Right lobe of liver (tissue), 6 donors: ENCODE data around the gene FAM117B. TPM values are rescaled to one million over a fixed set of nuclear protein-coding genes. Genes with fewer than 3 reads are reported as not detected.

Source experiments
- ATAC-seq, 4 donors: fragments of 200-7000 bp; cut with Tn5 transposase; one replicate each; pipeline ENCODE4 v1.9.1; 2020; ENCODE audit warnings: mild to moderate bottlenecking in 4 of 4, moderate library complexity in 4 of 4
- DNase-seq, 3 donors: peaks; one replicate each; pipeline ENCODE4 v3.0.0-alpha.2; 2020
- H3K27ac ChIP-seq, 3 donors: fragments of 200-600 bp; one replicate each; pipeline ENCODE4 v1.8.0; 2022
- H3K27me3 ChIP-seq, 2 donors: fragments of 200-600 bp; one replicate each; pipeline ENCODE4 v1.8.0; 2022
- H3K36me3 ChIP-seq, 4 donors: fragments of 200-600 bp; sonication (generic) in 1 of 4; one replicate each; pipeline versions ENCODE4 v1.5.1 to v1.8.0; 2017 to 2022; ENCODE audit warnings: control low read depth in 1 of 4
- H3K4me1 ChIP-seq, 4 donors: fragments of 200-600 bp; sonication (generic) in 1 of 4; one replicate each; pipeline versions ENCODE4 v1.5.1 to v1.8.0; 2017 to 2022; ENCODE audit warnings: control low read depth in 1 of 4
- H3K4me3 ChIP-seq, 3 donors: fragments of 200-600 bp; one replicate each; pipeline ENCODE4 v1.8.0; 2022
- H3K9me3 ChIP-seq, 4 donors: fragments of 200-600 bp; sonication (generic) in 1 of 4; one replicate each; pipeline versions ENCODE4 v1.5.1 to v1.8.0; 2017 to 2022; ENCODE audit warnings: control low read depth in 1 of 4
- CTCF ChIP-seq, 4 donors: fragments of 200-600 bp in 3 of 4; fragments of 450-650 bp in 1 of 4; IDR thresholded peaks; one replicate each; pipeline versions ENCODE4 v1.5.1 to v1.8.0; 2016 to 2022; ENCODE audit warnings: antibody characterized with exemption in 4 of 4, mild to moderate bottlenecking in 2 of 4
- POLR2A ChIP-seq: fragments of 450-650 bp; IDR thresholded peaks from one replicate; pipeline ENCODE4 v1.6.1; 2017; ENCODE audit warnings: antibody characterized with exemption, mild to moderate bottlenecking
- WGBS: methylation state at CpG from one replicate; pipeline ENCODE4 v1.1.6; 2018; ENCODE audit warnings: low coverage, low lambda C conversion rate; ENCODE audit not compliant: insufficient coverage; ENCODE audit errors: missing lambda C conversion rate; 5-methylcytosine and 5-hydroxymethylcytosine counted together
- intact Hi-C, 2 donors: fragments of 100-400 bp; cut with DNase I; formaldehyde crosslinking; loops; one replicate each; pipeline versions ENCODE4 v1.11.2 to v1.14.1; 2022
- total RNA-seq, 6 experiments: library from RNA; depleted of rRNA in 2 of 6; stranded (reverse); fragments of >200 nt in 2 of 6; fragmentation: NEBNext Ultra II Directional in 3 of 6; extraction: Animal tissue kit (Norgen Biotek cat#: 25700) in 3 of 6; gene quantifications; one replicate each; pipeline versions ENCODE4 v1.1.0 to v1.2.4, GENCODE V29; 2016 to 2023
- donor health status: DM: no; HTN: yes; CAD: no.
- donor health status: DM: no; HTN: no; CAD: no.
- donor health status: DM: no; HTN: no; CAD: no.
- donor health status: DM: no; HTN: yes; CAD: no.
- donor health status: DM: no; HTN: yes; CAD: no.

Gene FAM117B
- total RNA-seq, 6 experiments from 2014 or later, result 1.8 to 2.8 (median 2.3) TPM

- intact Hi-C loops, result no loop called here
- Histone ChIP-seq H3K36me3 (peaks cover 0 to 2% (median 0%) of the 10 kb centered on the region in 4 donors), H3K27ac (no peak overlapping the region), H3K27me3 (no peaks in the 10 kb centered on the region), H3K4me1 (peaks cover 0 to 4% (median 0%) of the 10 kb centered on the region in 4 donors), H3K9me3 (peaks cover 0 to 5% (median 0%) of the 10 kb centered on the region in 4 donors), H3K4me3 (no peak overlapping the region)
- WGBS, result 100% methylated on average over 7 of the region's 12 CpGs
- no peak for TF ChIP-seq POLR2A
- TF ChIP-seq CTCF (IDR thresholded peaks at IDR 0.05), result no peak
- ATAC-seq (no peak), DNase-seq (no peak)
Observed at GRCh38 chr2:202682274-202682673, 47.5 kb downstream of the FAM117B start.

- TF ChIP-seq CTCF (IDR thresholded peaks at IDR 0.05) (no peak), POLR2A (no peak)
- peak in 1 of 3 donors; percentile 33 for DNase-seq
- Histone ChIP-seq H3K4me3 (no peak overlapping the region), H3K36me3 (no peaks in the 10 kb centered on the region), H3K9me3 (no peaks in the 10 kb centered on the region), H3K27me3 (no peaks in the 10 kb centered on the region), H3K27ac (peak overlapping the region; percentile 7 to 31 (median 10)), H3K4me1 (peaks cover 0 to 17% (median under 1%) of the 10 kb centered on the region in 4 donors)
- 31% methylated on average over 3 of the region's 3 CpGs for WGBS
- peak; percentile 71 to 98 (median 94) for ATAC-seq
- intact Hi-C loops, result no loop called here
Observed at GRCh38 chr2:202687276-202687675, 52.5 kb downstream of the FAM117B start.

- H3K4me1 ChIP-seq, result peaks cover 0 to 17% (median 1%) of the 10 kb centered on the region in 4 donors
- H3K27me3 ChIP-seq, result no peaks in the 10 kb centered on the region
- DNase-seq, result no peak
- H3K9me3 ChIP-seq, result no peaks in the 10 kb centered on the region
- no peak for TF ChIP-seq POLR2A
- H3K4me3 ChIP-seq, result no peak overlapping the region
- H3K36me3 ChIP-seq, result no peaks in the 10 kb centered on the region
- no peak for ATAC-seq
- intact Hi-C loops, result no loop called here
- no peak overlapping the region for H3K27ac ChIP-seq
- WGBS, result 90% methylated on average over 1 of the region's 2 CpGs
Observed at GRCh38 chr2:202689459-202689858, 54.7 kb downstream of the FAM117B start.

- Histone ChIP-seq H3K27ac (no peak overlapping the region), H3K4me1 (peaks cover 0 to 17% (median 1%) of the 10 kb centered on the region in 4 donors), H3K9me3 (no peaks in the 10 kb centered on the region), H3K36me3 (no peaks in the 10 kb centered on the region), H3K4me3 (no peak overlapping the region), H3K27me3 (no peaks in the 10 kb centered on the region)
- DNase-seq (no peak), ATAC-seq (no peak)
- no peak for TF ChIP-seq POLR2A
- intact Hi-C loops, result no loop called here
- 100% methylated on average over 2 of the region's 2 CpGs for WGBS
Observed at GRCh38 chr2:202689898-202690297, 55.1 kb downstream of the FAM117B start.

- 76% methylated on average over 3 of the region's 3 CpGs for WGBS
Observed at GRCh38 chr2:202690321-202690900, 55.6 kb downstream of the FAM117B start.

More at GRCh38 chr2:202690321-202690900, 55.6 kb downstream of the FAM117B start:
- intact Hi-C loops, result no loop called here
- Histone ChIP-seq H3K27me3 (no peaks in the 10 kb centered on the region), H3K4me1 (peaks cover 0 to 17% (median 1%) of the 10 kb centered on the region in 4 donors), H3K4me3 (no peak overlapping the region), H3K36me3 (no peaks in the 10 kb centered on the region), H3K9me3 (no peaks in the 10 kb centered on the region), H3K27ac (no peak overlapping the region)
- TF ChIP-seq POLR2A (no peak), CTCF (IDR thresholded peaks at IDR 0.05) (no peak)
- ATAC-seq (peak in 1 of 4 donors; percentile 15), DNase-seq (no peak)
